Right atrium auricular region (tissue), 2 donors: ENCODE data around the gene CMKLR1. TPM values are rescaled to one million over a fixed set of nuclear protein-coding genes. Genes with fewer than 3 reads are reported as not detected.

Experiments
- DNase-seq: peaks from one replicate; pipeline ENCODE4 v3.0.0-alpha.2; 2019; ENCODE audit warnings: low spot score
- H3K27ac ChIP-seq, 2 donors: fragments of 200-600 bp; sonication (generic); 1 replicate in 1 of 2; 2 replicates in 1 of 2; pipeline ENCODE4 v1.5.1; 2016 to 2019
- H3K27me3 ChIP-seq, 2 donors: fragments of 200-600 bp; sonication (generic); one replicate each; pipeline versions ENCODE4 v1.5.1 to v1.6.0; 2017 to 2019
- H3K36me3 ChIP-seq: fragments of 200-600 bp; sonication (generic); one replicate; pipeline ENCODE4 v1.5.1; 2016
- H3K4me1 ChIP-seq, 2 donors: fragments of 200-600 bp; sonication (generic); one replicate each; pipeline versions ENCODE4 v1.5.1 to v1.6.0; 2017 to 2019
- H3K4me3 ChIP-seq, 2 donors: fragments of 200-600 bp; sonication (generic); 1 replicate in 1 of 2; 2 replicates in 1 of 2; pipeline ENCODE4 v1.5.1; 2017 to 2019; ENCODE audit warnings: mild to moderate bottlenecking in 1 of 2, moderate library complexity in 1 of 2
- H3K9me3 ChIP-seq, 2 donors: fragments of 200-600 bp; sonication (generic); one replicate each; pipeline ENCODE4 v1.5.1; 2019
- CTCF ChIP-seq, 2 donors: fragments of 200-600 bp; sonication (generic); IDR thresholded peaks; one replicate each; pipeline ENCODE4 v1.5.1; 2019; ENCODE audit warnings: antibody characterized with exemption in 2 of 2
- total RNA-seq, 2 donors: library from RNA; depleted of rRNA; stranded (reverse); fragments of >200 nt; gene quantifications; one replicate each; pipeline ENCODE4 v1.1.0, GENCODE V29; 2016

CMKLR1 gene
- total RNA-seq, 2 donors from 2014 or later, result 6.2 to 11.0 TPM

- TF ChIP-seq CTCF (IDR thresholded peaks at IDR 0.05), result no peak
Measured at GRCh38 chr12:108320507-108321293, 18.4 kb downstream of the CMKLR1 start.

GRCh38 chr12:108319277-108320234, 19.6 kb downstream of the CMKLR1 start:
- Histone ChIP-seq H3K4me1 (peaks cover 0 to 4% of the 10 kb centered on the region in 2 donors), H3K27me3 (no peaks in the 10 kb centered on the region), H3K9me3 (no peaks in the 10 kb centered on the region), H3K4me3 (no peak overlapping the region), H3K27ac (no peak overlapping the region), H3K36me3 (no peaks in the 10 kb centered on the region)
- no peak for TF ChIP-seq CTCF (IDR thresholded peaks at IDR 0.05)
- no peak for DNase-seq

More at GRCh38 chr12:108320507-108321293, 18.4 kb downstream of the CMKLR1 start:
- no peaks in the 10 kb centered on the region for H3K36me3 ChIP-seq
- no peak overlapping the region for H3K27ac ChIP-seq
- no peaks in the 10 kb centered on the region for H3K27me3 ChIP-seq
- H3K9me3 ChIP-seq, result no peaks in the 10 kb centered on the region
- peaks cover 0 to 4% of the 10 kb centered on the region in 2 donors for H3K4me1 ChIP-seq
- H3K4me3 ChIP-seq, result no peak overlapping the region
- no peak for DNase-seq

- Histone ChIP-seq H3K4me1 (peaks cover 0 to 12% of the 10 kb centered on the region in 2 donors), H3K27ac (no peak overlapping the region), H3K9me3 (no peaks in the 10 kb centered on the region), H3K4me3 (no peak overlapping the region), H3K36me3 (no peaks in the 10 kb centered on the region), H3K27me3 (no peaks in the 10 kb centered on the region)
- no peak for DNase-seq
- no peak for TF ChIP-seq CTCF (IDR thresholded peaks at IDR 0.05)
Measured at GRCh38 chr12:108318472-108319275, 20.4 kb downstream of the CMKLR1 start.

- TF ChIP-seq CTCF (IDR thresholded peaks at IDR 0.05), result no peak
- Histone ChIP-seq H3K27me3 (no peaks in the 10 kb centered on the region), H3K36me3 (no peaks in the 10 kb centered on the region), H3K9me3 (no peaks in the 10 kb centered on the region), H3K27ac (no peak overlapping the region), H3K4me1 (peaks cover 0 to 23% of the 10 kb centered on the region in 2 donors), H3K4me3 (no peak overlapping the region)
- DNase-seq, result no peak
Measured at GRCh38 chr12:108317308-108318234, 21.5 kb downstream of the CMKLR1 start.
